KOPT-K1 (cell line): Measurements from ENCODE around the gene ASB2.

Experiments
- H3K27ac ChIP-seq: fragments of 200-600 bp; sonication (generic); 2 replicates; pipeline ENCODE4 v1.5.1; 2016; ENCODE audit warnings: antibody characterized with exemption, mild to moderate bottlenecking, low read depth, low read length; ENCODE audit not compliant: poor library complexity, severe bottlenecking
- H3K36me3 ChIP-seq: fragments of 200-600 bp; sonication (generic); 2 replicates; pipeline ENCODE4 v1.5.1; 2017; ENCODE audit warnings: antibody characterized with exemption, mild to moderate bottlenecking, low read length, moderate library complexity; ENCODE audit not compliant: insufficient read depth
- H3K9me3 ChIP-seq: fragments of 200-600 bp; sonication (generic); 2 replicates; pipeline ENCODE4 v1.5.1; 2017; ENCODE audit warnings: antibody characterized with exemption, low read length, mild to moderate bottlenecking; ENCODE audit not compliant: insufficient read depth, poor library complexity, severe bottlenecking

ASB2 gene

DNA sequence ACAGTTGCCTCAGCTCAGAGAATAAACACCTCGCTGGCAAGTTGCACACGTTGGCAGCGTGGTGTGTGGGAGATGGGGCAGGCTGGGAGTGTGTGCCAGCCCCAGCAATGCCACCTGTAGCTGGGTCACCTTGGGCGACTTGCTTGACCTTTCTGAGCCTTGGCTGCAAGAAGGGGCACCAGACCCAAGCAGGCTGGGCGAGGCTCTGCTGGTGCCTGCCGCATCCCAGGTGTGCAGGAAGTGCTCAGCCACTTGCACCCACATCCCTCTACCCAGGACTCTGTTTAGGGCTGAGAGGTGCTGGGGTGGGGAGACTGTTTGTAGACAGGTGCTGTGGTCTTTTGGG, 48.6 kb downstream of the ASB2 start:
- H3K27ac ChIP-seq = no peak overlapping the region
- no peaks in the 10 kb centered on the region for H3K36me3 ChIP-seq
- no peaks in the 10 kb centered on the region for H3K9me3 ChIP-seq

DNA sequence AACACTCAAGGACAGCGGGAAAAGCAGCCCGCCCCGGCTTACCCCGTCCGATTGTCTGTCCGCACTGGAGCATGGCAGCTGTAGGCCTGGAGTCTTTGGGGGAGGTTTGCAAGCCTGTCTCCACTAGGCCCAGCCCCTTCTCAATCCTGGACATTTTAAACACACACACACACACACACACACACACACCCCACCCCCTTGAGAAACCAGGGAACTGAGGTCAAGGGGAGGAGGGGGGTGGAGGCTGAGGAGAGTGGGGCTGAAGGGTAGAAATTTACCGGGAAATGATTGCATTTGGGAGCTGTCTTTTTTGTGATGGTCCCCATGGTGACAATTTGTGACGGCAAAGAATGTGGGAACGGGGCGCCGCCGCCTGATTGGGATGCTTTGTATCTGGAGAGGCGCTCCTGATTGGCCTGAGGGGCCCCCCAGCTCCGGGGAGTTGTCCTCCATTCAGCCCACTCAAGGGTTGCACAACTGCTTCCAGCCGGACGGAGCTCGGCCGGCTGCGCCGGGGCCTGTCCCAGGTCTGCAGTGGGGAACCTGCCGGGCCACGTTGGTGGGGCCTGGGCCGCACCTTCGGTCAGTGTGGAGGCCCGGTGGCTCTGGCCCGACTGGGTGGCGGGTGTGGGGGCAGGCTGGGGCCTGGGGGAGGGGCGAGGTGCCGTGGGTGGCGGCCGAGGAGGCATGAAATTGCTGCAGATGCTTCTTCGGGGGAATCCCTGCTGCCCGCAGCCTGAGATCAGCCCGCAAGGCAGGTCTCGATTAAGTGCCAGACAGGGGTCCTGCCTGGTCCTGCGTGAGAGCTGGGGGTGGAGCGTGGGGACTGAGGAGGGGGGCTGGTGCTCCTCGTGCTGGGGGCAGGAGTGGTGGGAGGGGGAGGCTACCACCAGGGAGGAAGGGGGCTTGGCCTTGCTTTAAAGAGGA, 49.2 kb downstream of the ASB2 start, which contains the start of gene FAM181A:
TSS of gene FAM181A (plus strand) at position 472 of the 927 bp plus-strand sequence. CDS start 942 bp downstream, outside the sequence.
- H3K36me3 ChIP-seq = no peaks in the 10 kb centered on the region
- H3K9me3 ChIP-seq = no peaks in the 10 kb centered on the region
- no peak within 1 kb of the TSS for H3K27ac ChIP-seq

DNA sequence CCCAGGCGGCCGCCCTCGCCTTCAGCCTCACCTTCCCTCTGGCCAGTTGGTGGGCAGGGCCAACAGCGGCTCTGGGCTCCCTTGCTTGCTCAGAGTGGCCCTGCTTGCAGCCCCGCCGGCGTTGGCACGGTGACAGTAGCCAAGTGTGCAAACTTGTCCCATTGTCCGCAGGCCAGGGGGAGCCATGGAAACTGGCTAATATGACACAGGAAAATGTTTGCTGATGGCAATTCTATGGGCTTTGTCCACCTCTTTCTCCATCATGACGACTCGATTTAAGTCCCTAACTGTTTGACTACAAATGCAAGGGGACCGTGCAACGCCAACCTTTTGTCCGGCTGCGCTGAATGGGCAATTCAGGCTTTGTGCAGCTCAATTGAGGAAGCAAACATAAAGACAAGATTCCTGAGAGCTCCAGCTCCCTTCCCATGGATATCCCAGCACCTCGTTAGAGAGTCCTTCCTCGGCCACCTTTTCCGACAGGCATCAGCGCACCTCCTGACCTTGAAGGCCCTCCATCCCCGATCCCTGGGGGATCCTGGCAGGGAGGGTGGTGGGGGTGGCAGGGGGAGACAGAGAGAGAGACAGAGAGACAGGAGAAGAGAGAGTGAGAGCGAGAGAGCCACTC, 50.0 kb downstream of the ASB2 start:
- Histone ChIP-seq H3K36me3 (no peaks in the 10 kb centered on the region), H3K9me3 (no peaks in the 10 kb centered on the region), H3K27ac (no peak overlapping the region)

DNA sequence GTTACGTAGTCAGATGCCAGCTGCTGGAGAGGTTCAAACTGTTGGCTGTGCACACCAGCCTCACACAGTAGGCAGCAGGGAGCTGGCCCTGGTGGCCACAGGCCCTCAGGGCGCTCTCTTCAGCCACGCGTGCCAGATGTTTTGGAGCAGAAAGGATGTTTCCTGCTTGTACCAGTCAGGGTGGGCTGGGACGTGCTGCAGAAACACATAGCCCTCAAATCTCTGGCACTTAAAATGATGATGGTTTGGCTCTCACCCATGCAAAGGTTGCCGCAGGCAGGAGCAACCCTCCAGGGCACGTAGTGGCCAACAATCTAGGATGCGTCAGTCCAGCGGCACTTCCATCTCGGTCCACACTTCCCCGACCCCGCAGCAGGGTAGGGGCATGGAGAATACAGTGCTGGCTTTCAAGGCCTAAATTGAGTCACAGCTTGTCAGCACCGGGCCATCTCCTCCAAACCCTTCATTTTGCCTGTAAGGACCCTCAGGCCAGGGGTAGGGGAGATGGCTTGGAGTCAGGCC, 50.9 kb downstream of the ASB2 start:
- H3K36me3 ChIP-seq = no peaks in the 10 kb centered on the region

GRCh38 chr14:93924592-93925355, 51.6 kb downstream of the ASB2 start:
- Histone ChIP-seq H3K9me3 (no peaks in the 10 kb centered on the region), H3K36me3 (no peaks in the 10 kb centered on the region), H3K27ac (no peak overlapping the region)

More for the DNA sequence above, 50.9 kb downstream of the ASB2 start:
- Histone ChIP-seq H3K9me3 (no peaks in the 10 kb centered on the region), H3K27ac (no peak overlapping the region)

GRCh38 chr14:93923626-93924025, 52.7 kb downstream of the ASB2 start:
- no peaks in the 10 kb centered on the region for H3K9me3 ChIP-seq
- H3K36me3 ChIP-seq = no peaks in the 10 kb centered on the region
- H3K27ac ChIP-seq = no peak overlapping the region

DNA sequence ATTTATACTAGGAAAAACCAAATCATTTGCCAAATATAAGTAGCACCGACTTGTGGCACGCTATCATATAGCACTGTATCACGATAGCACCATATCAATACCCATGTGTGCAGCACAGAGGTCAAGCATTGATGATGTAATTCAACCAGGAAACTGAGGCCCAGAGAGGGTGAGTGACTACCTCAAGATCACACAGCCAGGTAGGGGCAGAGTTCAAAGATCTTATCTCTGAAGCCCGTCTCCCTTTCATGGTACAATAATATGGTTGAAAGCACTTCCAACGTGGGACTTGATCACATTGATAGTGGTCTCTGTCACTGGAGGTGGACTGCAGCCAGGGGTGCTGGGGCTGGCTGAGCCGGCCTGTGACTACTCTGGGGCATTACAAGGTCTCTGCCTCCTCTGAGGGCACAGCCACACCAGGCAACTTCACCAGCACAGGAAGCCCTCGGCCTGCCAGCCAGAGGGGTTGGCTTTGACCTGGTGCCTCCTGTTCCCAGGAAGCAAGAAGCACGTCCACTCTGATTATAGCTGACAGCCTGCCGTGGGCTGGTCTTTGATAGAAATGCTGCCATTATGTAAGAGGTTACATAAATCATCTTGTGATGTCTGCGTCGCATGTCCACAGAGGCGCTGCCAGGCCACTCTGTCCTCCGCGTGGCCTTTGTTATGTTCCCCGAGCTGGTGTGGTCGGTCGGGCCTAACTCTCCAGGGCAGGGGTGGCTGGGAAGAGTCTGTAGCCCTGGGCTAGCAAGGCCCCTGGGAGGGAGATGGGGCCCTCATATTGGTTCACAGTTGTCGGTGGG, 55.2 kb downstream of the ASB2 start:
- H3K9me3 ChIP-seq = no peaks in the 10 kb centered on the region
- no peaks in the 10 kb centered on the region for H3K36me3 ChIP-seq
- H3K27ac ChIP-seq = no peak overlapping the region

DNA sequence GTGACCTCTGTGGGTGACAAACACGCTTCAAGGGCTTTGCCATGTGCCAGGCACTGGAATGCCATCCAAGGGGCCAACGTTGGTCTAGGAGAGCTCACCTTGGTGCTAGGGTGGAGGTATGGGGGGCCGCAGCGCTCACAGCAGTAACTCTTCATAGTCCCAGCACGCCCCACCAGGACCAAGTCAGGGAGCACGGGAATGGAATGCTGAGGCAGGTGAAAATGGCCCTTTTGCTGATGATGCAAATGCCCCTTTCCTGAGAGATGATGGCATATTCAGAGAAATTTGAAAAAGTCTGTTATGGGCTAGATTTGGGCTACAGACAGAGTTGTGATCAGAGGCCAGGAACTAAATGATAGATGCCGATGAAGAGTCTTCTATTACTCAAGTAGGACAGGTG, 59.2 kb downstream of the ASB2 start:
- no peaks in the 10 kb centered on the region for H3K36me3 ChIP-seq
- H3K9me3 ChIP-seq = no peaks in the 10 kb centered on the region
- no peak overlapping the region for H3K27ac ChIP-seq

- no peaks in the 10 kb centered on the region for H3K36me3 ChIP-seq
- H3K27ac ChIP-seq = no peak overlapping the region
- no peaks in the 10 kb centered on the region for H3K9me3 ChIP-seq
Observed at GRCh38 chr14:93916498-93916897, 59.9 kb downstream of the ASB2 start.

- H3K36me3 ChIP-seq = no peaks in the 10 kb centered on the region
- no peak overlapping the region for H3K27ac ChIP-seq
- H3K9me3 ChIP-seq = no peaks in the 10 kb centered on the region
Observed at GRCh38 chr14:93915800-93916199, 60.6 kb downstream of the ASB2 start.

GRCh38 chr14:93915070-93915705, 61.2 kb downstream of the ASB2 start:
- no peaks in the 10 kb centered on the region for H3K9me3 ChIP-seq
- H3K27ac ChIP-seq = no peak overlapping the region
- no peaks in the 10 kb centered on the region for H3K36me3 ChIP-seq

DNA sequence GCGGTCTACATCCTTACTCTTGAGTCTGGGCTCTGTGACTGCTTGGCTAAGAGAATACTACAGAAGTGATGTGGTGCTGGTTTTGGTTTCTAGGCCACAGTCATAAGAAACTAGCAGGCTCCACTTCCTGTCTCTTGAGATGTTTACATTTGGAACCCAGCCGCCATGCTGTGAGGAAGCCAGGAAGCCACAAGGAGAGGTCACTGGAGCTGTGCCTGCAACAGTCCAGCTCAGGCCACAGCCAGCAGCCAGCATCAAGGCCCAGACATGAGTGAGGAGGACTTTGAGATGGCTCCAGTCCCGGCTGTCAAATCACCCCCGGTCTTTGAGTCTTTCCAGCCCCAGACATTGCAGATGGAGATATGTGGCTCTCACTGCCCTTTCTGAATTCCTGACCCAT, 62.1 kb downstream of the ASB2 start:
- no peaks in the 10 kb centered on the region for H3K36me3 ChIP-seq
- no peaks in the 10 kb centered on the region for H3K9me3 ChIP-seq
- no peak overlapping the region for H3K27ac ChIP-seq

DNA sequence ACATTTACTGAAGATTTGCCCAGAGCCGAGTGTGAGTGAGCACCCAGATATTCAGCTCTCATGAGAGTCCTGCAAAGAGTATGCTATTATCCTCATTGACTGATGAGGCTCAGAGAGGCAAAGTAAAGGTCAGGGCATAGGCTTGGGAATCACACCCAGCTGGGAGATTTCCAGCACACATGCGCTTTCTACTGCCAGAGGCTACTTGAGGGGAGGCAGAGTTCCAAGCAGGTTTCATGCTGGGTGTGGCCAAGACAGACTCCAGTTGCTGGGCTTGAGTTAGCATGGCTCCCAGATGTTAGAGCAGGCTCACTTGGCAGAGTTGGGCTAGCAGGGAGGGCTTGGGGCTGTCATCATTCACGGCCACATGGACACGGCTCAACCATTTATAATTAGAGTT, 63.6 kb downstream of the ASB2 start:
- no peaks in the 10 kb centered on the region for H3K9me3 ChIP-seq

GRCh38 chr14:93911975-93912615, 64.3 kb downstream of the ASB2 start:
- no peaks in the 10 kb centered on the region for H3K9me3 ChIP-seq
- no peak overlapping the region for H3K27ac ChIP-seq
- H3K36me3 ChIP-seq = no peaks in the 10 kb centered on the region

More for the DNA sequence above, 63.6 kb downstream of the ASB2 start:
- Histone ChIP-seq H3K27ac (no peak overlapping the region), H3K36me3 (no peaks in the 10 kb centered on the region)
